22Rv1 (cell line): ENCODE results near the gene ITM2B.

ENCODE experiments used
- H3K27ac ChIP-seq: fragments of 450-650 bp; 2 replicates; pipeline ENCODE4 v1.5.1; 2017
- ZFX ChIP-seq: fragments of 450-650 bp; IDR thresholded peaks from 2 replicates; pipeline ENCODE4 v1.6.1; 2017; ENCODE audit warnings: antibody characterized with exemption, borderline replicate concordance
- TF ChIP-seq, protein P1 (sequence below): fragments of 450-650 bp; IDR thresholded peaks from 2 replicates; pipeline ENCODE4 v1.5.1; 2017; ENCODE audit warnings: mild to moderate bottlenecking

The ITM2B gene

DNA sequence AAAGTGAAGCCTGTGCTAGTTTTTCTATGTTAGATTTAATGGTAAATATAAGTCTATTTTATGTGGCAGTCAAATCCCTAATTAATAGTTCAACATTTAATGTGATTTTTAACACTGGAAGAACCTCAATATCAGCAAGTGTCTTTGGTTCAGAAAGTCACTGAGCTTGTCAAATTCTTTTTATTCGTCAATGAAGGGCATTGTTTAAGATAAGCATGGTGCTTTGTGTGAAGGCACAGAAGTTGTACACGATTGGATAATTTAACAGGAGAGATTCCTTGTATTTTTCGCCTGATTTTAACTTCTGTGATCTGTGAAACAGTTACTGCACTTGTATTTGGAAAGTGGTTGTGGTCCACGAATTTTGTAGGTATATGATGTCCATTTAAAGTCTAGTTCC is 40.3 kb downstream of the ITM2B start:
- TF ChIP-seq, protein P1, sequence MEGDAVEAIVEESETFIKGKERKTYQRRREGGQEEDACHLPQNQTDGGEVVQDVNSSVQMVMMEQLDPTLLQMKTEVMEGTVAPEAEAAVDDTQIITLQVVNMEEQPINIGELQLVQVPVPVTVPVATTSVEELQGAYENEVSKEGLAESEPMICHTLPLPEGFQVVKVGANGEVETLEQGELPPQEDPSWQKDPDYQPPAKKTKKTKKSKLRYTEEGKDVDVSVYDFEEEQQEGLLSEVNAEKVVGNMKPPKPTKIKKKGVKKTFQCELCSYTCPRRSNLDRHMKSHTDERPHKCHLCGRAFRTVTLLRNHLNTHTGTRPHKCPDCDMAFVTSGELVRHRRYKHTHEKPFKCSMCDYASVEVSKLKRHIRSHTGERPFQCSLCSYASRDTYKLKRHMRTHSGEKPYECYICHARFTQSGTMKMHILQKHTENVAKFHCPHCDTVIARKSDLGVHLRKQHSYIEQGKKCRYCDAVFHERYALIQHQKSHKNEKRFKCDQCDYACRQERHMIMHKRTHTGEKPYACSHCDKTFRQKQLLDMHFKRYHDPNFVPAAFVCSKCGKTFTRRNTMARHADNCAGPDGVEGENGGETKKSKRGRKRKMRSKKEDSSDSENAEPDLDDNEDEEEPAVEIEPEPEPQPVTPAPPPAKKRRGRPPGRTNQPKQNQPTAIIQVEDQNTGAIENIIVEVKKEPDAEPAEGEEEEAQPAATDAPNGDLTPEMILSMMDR = no peak
- no peak for TF ChIP-seq ZFX
- no peak overlapping the region for H3K27ac ChIP-seq

DNA sequence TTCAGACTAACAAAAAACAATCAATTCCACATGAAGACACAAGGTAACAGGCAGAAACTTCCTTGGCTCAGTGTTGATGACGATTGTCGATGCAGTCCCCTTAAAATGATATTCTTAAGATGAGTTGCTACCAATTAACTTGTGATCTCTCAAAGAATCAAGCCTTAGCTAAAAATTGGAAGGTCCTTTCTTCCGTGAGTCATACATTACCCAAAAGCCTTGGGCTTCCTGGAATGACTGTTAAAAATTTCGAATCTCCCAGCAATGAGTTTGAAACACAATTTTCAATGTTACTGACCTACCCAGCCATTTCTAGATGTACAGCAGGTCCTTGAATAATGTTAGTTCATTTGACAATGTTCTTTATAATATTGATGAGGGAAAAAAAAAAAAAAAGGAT is 42.5 kb downstream of the ITM2B start:
- H3K27ac ChIP-seq = no peak overlapping the region
- TF ChIP-seq ZFX = no peak
- TF ChIP-seq, protein P1 = no peak

DNA sequence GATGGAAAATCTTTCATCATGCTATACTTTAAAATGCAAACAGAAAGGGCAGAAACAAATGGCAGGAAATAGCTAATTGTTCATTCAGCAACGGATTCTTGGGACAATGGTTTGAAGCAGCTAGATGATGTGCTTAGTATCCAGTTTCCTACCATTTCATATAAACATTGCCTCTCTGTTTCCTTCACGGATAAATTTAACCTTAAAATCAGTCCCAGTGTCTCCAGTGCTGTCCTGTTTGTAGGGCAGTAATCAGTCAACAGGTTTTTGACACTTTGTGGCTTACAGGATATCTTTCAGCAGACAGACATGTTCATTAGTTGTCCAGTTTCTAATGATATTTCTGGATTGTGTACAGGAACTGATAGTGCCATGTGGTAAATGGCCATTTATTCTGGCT is 45.8 kb downstream of the ITM2B start:
- H3K27ac ChIP-seq = no peak overlapping the region
- TF ChIP-seq, protein P1 = no peak
- TF ChIP-seq ZFX = no peak

DNA sequence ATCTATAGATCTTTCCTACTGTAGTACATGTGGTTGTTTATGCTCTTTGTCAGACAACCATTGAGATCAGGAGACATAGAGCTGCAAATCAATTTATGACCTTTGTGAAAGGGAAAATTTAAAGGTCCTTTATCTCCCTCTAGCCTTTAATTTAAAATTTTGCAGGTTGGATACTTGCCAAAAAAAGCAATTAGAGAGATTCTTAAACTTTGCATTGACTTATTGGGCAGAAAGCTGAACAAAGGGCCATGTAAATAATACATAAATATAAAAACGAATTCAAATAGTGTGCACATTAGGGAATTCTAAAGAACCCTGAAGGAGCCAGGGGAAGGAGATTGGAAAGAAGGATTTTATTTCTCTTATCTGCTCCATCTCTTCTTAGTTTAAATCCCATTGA is 48.5 kb downstream of the ITM2B start:
- no peak for TF ChIP-seq ZFX
- TF ChIP-seq, protein P1 = no peak

DNA sequence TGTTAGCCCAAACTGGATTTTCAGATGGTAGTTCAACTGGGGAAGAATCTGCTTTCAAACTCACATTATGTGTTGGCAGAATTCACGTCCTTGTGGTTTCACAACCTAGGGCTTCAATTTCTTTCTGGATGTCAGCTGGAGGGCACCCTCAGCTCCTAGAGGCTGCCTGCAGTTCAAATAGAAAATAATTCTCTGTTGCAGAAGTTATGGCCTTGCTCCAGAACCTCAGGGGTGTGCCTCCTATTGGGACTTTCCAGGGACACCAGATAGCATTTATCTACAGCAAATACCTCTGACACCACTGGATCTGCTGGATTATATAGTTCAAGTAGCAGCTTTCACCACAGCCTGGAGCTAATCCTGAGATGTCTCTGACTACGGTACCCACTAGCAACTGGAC is 58.7 kb downstream of the ITM2B start:
- TF ChIP-seq ZFX = no peak
- TF ChIP-seq, protein P1 = no peak
- H3K27ac ChIP-seq = no peak overlapping the region

More for the DNA sequence above, 48.5 kb downstream of the ITM2B start:
- H3K27ac ChIP-seq = no peak overlapping the region

DNA sequence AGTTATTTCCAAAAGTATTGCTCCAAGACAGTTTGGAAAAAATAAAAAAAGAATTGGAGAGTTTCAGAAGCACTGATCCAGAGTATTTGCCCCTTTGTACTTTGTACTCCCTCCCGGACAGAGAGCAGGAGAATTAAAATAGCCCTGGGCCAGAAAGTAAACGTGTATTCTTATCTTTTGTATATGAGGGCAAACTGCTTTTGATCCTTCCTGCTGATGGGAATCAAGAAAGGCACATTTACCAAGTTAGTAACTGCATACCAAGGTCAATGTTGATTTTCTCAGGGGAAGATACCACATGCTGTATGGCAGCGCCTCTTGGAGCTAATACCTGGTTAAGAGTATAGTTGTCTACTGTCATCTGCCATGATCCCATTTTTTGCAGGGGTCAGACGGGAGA is 59.6 kb downstream of the ITM2B start:
- H3K27ac ChIP-seq = no peak overlapping the region
- TF ChIP-seq, protein P1 = no peak
- no peak for TF ChIP-seq ZFX

DNA sequence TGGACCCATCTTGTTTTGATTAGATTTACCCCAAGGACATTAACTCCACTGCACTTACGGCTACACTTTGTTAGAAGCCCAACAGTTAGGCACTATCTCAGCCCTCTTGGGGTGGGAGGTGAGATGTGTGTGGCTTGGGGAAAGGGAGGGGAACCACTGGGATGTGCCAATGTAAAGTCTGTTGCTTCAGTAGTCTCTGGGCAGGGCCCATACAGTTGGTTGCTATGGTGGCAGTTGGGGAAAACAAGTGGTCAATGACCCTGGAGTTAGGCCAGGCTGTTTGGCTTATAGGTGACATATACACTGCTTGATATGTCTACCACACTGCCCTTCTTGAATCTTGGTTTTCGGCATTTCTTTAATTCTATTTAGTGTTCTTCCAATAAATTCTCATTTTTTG is 61.6 kb downstream of the ITM2B start:
- H3K27ac ChIP-seq = no peak overlapping the region
- no peak for TF ChIP-seq ZFX
- TF ChIP-seq, protein P1 = no peak
